ENCODE data around the gene XPNPEP2.

- TF ChIP-seq CTCF (IDR thresholded peaks at IDR 0.05): no peak
- TF ChIP-seq POLR2A (IDR thresholded peaks at IDR 0.05): no peak
- no peak for TF ChIP-seq POLR2AphosphoS5 (IDR thresholded peaks at IDR 0.05)
These were observed 8.8 kb downstream of the XPNPEP2 start for GRCh38 chrX:129747533-129747932.
